H9 (cell line): ENCODE measurements around the gene AATF. TPM values are rescaled to one million over a fixed set of nuclear protein-coding genes. Genes with fewer than 3 reads are reported as not detected.

Experiments
- DNase-seq: peaks from one replicate; pipeline ENCODE4 v3.0.0-alpha.2; 2017
- H2AFZ ChIP-seq: one replicate; pipeline ENCODE4 v1.6.1; 2013; ENCODE audit warnings: mild to moderate bottlenecking, low read length, control low read depth, moderate library complexity
- H2AK5ac ChIP-seq: 2 replicates; pipeline ENCODE4 v1.6.1; 2013; ENCODE audit warnings: low read length, control low read depth, mixed read lengths; ENCODE audit not compliant: insufficient read length
- H2BK120ac ChIP-seq: one replicate; pipeline ENCODE4 v1.6.1; 2013; ENCODE audit warnings: low read depth, mild to moderate bottlenecking, low read length, control low read depth, inconsistent platforms; ENCODE audit not compliant: poor library complexity, severe bottlenecking
- H2BK12ac ChIP-seq: 2 replicates; pipeline ENCODE4 v1.6.1; 2013; ENCODE audit warnings: low read length, control low read depth, mixed read lengths, low read depth; ENCODE audit not compliant: insufficient read length
- H2BK15ac ChIP-seq: 2 replicates; pipeline ENCODE4 v1.6.1; 2013; ENCODE audit warnings: low read depth, low read length, control low read depth
- H2BK20ac ChIP-seq: one replicate; pipeline ENCODE4 v1.6.1; 2013; ENCODE audit warnings: low read depth, mild to moderate bottlenecking, low read length, control low read depth, inconsistent platforms; ENCODE audit not compliant: poor library complexity, severe bottlenecking
- H2BK5ac ChIP-seq: 2 replicates; pipeline ENCODE4 v1.6.1; 2013; ENCODE audit warnings: low read length, control low read depth, mixed read lengths; ENCODE audit not compliant: insufficient read length
- H3K14ac ChIP-seq: 2 replicates; pipeline ENCODE4 v1.6.1; 2013; ENCODE audit warnings: low read length, control low read depth; ENCODE audit not compliant: insufficient read depth
- H3K18ac ChIP-seq: 2 replicates; pipeline ENCODE4 v1.6.1; 2013; ENCODE audit warnings: low read depth, mild to moderate bottlenecking, mixed read lengths, low read length, control low read depth; ENCODE audit not compliant: insufficient read length
- H3K23ac ChIP-seq: 2 replicates; pipeline ENCODE4 v1.6.1; 2013; ENCODE audit warnings: low read length, control low read depth, mixed read lengths, low read depth; ENCODE audit not compliant: insufficient read length
- H3K23me2 ChIP-seq: 2 replicates; pipeline ENCODE4 v1.6.1; 2013; ENCODE audit warnings: low read depth, mild to moderate bottlenecking, mixed read lengths, low read length, control low read depth; ENCODE audit not compliant: insufficient read length, poor library complexity, severe bottlenecking
- H3K27ac ChIP-seq: 2 replicates; pipeline ENCODE4 v1.5.1; 2013; ENCODE audit warnings: low read length, control low read depth, mixed read lengths, low read depth; ENCODE audit not compliant: insufficient read length
- H3K27me3 ChIP-seq: 2 replicates; pipeline ENCODE4 v1.6.1; 2013; ENCODE audit warnings: low read length, control low read depth, inconsistent platforms; ENCODE audit not compliant: insufficient read depth
- H3K4ac ChIP-seq: 2 replicates; pipeline ENCODE4 v1.6.1; 2013; ENCODE audit warnings: low read depth, mild to moderate bottlenecking, control low read depth, inconsistent platforms, low read length, moderate library complexity
- H3K4me1 ChIP-seq: 2 replicates; pipeline ENCODE4 v1.6.1; 2013; ENCODE audit warnings: low read length, control low read depth, inconsistent platforms; ENCODE audit not compliant: insufficient read depth
- H3K4me2 ChIP-seq: 2 replicates; pipeline ENCODE4 v1.6.1; 2013; ENCODE audit warnings: low read length, control low read depth, mixed read lengths; ENCODE audit not compliant: insufficient read length, insufficient read depth
- H3K56ac ChIP-seq: 2 replicates; pipeline ENCODE4 v1.6.1; 2013; ENCODE audit warnings: low read depth, mild to moderate bottlenecking, mixed read lengths, low read length, control low read depth; ENCODE audit not compliant: insufficient read length
- H3K79me1 ChIP-seq: 2 replicates; pipeline ENCODE4 v1.6.1; 2013; ENCODE audit warnings: low read depth, mild to moderate bottlenecking, moderate library complexity, low read length, control low read depth, inconsistent platforms; ENCODE audit not compliant: insufficient read depth, poor library complexity, severe bottlenecking
- H3K79me2 ChIP-seq: 2 replicates; pipeline ENCODE4 v1.6.1; 2013; ENCODE audit warnings: low read length, control low read depth, inconsistent platforms; ENCODE audit not compliant: insufficient read depth
- H3K9ac ChIP-seq: 2 replicates; pipeline ENCODE4 v1.6.1; 2013; ENCODE audit warnings: low read length, control low read depth, mixed read lengths; ENCODE audit not compliant: insufficient read length; ENCODE audit errors: extremely low read depth
- H3K9me3 ChIP-seq: one replicate; pipeline ENCODE4 v1.6.1; 2013; ENCODE audit warnings: low read depth, low read length, inconsistent platforms; ENCODE audit not compliant: control insufficient read depth
- H3T11ph ChIP-seq: one replicate; pipeline ENCODE4 v1.6.1; 2013; ENCODE audit warnings: mild to moderate bottlenecking, low read length, control low read depth, inconsistent platforms
- H4K20me1 ChIP-seq: one replicate; pipeline ENCODE4 v1.6.1; 2013; ENCODE audit not compliant: control insufficient read depth, insufficient read length, insufficient read depth
- H4K5ac ChIP-seq: 2 replicates; pipeline ENCODE4 v1.6.1; 2013; ENCODE audit warnings: low read depth, mild to moderate bottlenecking, mixed read lengths, low read length, control low read depth; ENCODE audit not compliant: insufficient read length
- H4K8ac ChIP-seq: replicated peaks from 2 replicates; pipeline ENCODE4 v1.6.1; 2013; ENCODE audit warnings: low read length, control low read depth, mixed read lengths, low read depth; ENCODE audit not compliant: insufficient read length
- H4K91ac ChIP-seq: 2 replicates; pipeline ENCODE4 v1.6.1; 2013; ENCODE audit warnings: low read depth, mild to moderate bottlenecking, moderate library complexity, mixed read lengths, low read length, control low read depth; ENCODE audit not compliant: insufficient read length
- H3K27ac Mint-ChIP-seq, 3 experiments: 2 replicates in 2 of 3; 3 replicates in 1 of 3; pipeline ENCODE4 v1.8.0; 2020 to 2021; ENCODE audit warnings: mixed read lengths in 3 of 3, mild to moderate bottlenecking in 1 of 3, moderate library complexity in 1 of 3
- H3K27me3 Mint-ChIP-seq: 2 replicates; pipeline ENCODE4 v1.8.0; 2021; ENCODE audit warnings: low read depth, mild to moderate bottlenecking, moderate library complexity, mixed read lengths
- H3K36me3 Mint-ChIP-seq, 3 experiments: 2 replicates in 2 of 3; 3 replicates in 1 of 3; pipeline ENCODE4 v1.8.0; 2020 to 2021; ENCODE audit warnings: low read depth in 3 of 3, mixed read lengths in 3 of 3; ENCODE audit not compliant: insufficient read depth in 1 of 3
- H3K4me1 Mint-ChIP-seq, 2 experiments: 2 replicates each; pipeline ENCODE4 v1.8.0; 2020; ENCODE audit warnings: mixed read lengths in 2 of 2
- H3K4me3 Mint-ChIP-seq, 2 experiments: 2 replicates in 1 of 2; 3 replicates in 1 of 2; pipeline ENCODE4 v1.8.0; 2020 to 2021; ENCODE audit warnings: mild to moderate bottlenecking in 2 of 2, mixed read lengths in 2 of 2, moderate library complexity in 1 of 2
- H3K9me3 Mint-ChIP-seq, 2 experiments: 2 replicates in 1 of 2; 3 replicates in 1 of 2; pipeline ENCODE4 v1.8.0; 2020; ENCODE audit warnings: mild to moderate bottlenecking in 2 of 2, mixed read lengths in 2 of 2, moderate library complexity in 1 of 2
- WGBS: extraction: QIAGEN DNeasy Blood & Tissue Kit; methylation state at CpG from one replicate; pipeline ENCODE4 v1.1.7; 2013; ENCODE audit warnings: missing lambda C conversion rate, low lambda C conversion rate, mixed read lengths; ENCODE audit not compliant: insufficient read length; ENCODE audit errors: extremely low coverage; 5-methylcytosine and 5-hydroxymethylcytosine counted together
- total RNA-seq: library from RNA; stranded (reverse); gene quantifications from 2 replicates; pipeline ENCODE4 v1.2.1, GENCODE V29; 2021
- TF ChIP-seq, protein P1 (sequence below): fragments of 200-600 bp; sonication (generic); conservative IDR thresholded peaks from 3 replicates; pipeline ENCODE4 v1.8.0; 2021; ENCODE audit warnings: antibody characterized with exemption, mild to moderate bottlenecking

Gene AATF
- total RNA-seq, 1 experiment from 2014 or later: 69.6 TPM

DNA sequence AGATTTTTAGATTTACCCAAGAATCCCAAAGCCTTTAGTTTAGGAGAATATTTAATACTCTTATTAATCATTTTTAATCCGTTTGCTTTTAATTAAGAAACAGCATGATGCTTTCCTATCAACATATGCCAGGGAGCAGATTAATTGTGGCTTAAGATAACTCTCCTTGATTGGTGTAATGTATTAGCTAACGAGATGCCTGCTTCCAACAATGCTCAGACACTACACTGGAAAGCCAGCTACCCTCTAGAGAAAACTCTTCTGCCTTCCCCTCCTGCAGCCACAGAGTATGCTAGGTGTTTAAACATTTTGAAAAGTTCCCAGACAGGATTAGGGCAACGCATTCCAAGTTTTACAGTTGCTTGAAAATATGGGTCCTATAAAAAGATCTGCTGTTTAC lies 142.2 kb downstream of the AATF start:
- no peak overlapping the region for H3K4me3 Mint-ChIP-seq
- Histone ChIP-seq H3K27ac (no peak overlapping the region), H3K23ac (no peak overlapping the region), H3K14ac (no peak overlapping the region), H3K18ac (no peak overlapping the region), H4K20me1 (no peaks in the 10 kb centered on the region), H2BK15ac (no peak overlapping the region), H3K4me2 (no peak overlapping the region), H4K5ac (no peak overlapping the region), H4K8ac (no peak overlapping the region), H4K91ac (no peak overlapping the region), H2BK120ac (no peak overlapping the region), H2BK12ac (no peak overlapping the region), H2BK20ac (no peak overlapping the region), H3K9me3 (no peaks in the 10 kb centered on the region), H3K9ac (no peak overlapping the region), H3K23me2 (no peaks in the 10 kb centered on the region), H3K56ac (no peak overlapping the region), H3T11ph (no peak overlapping the region), H2AK5ac (no peak overlapping the region), H3K4ac (no peak overlapping the region), H2AFZ (no peak overlapping the region), H3K4me1 (no peaks in the 10 kb centered on the region), H2BK5ac (no peak overlapping the region), H3K79me1 (no peaks in the 10 kb centered on the region), H3K79me2 (no peaks in the 10 kb centered on the region), H3K27me3 (no peaks in the 10 kb centered on the region)
- no CpG with 5 or more reads among the region's 3 CpGs for WGBS
- no peaks in the 10 kb centered on the region for H3K9me3 Mint-ChIP-seq
- H3K36me3 Mint-ChIP-seq: peaks cover 37 to 71% (median 51%) of the 10 kb centered on the region in 3 experiments; a peak in 6 of 7 replicates
- TF ChIP-seq, protein P1, sequence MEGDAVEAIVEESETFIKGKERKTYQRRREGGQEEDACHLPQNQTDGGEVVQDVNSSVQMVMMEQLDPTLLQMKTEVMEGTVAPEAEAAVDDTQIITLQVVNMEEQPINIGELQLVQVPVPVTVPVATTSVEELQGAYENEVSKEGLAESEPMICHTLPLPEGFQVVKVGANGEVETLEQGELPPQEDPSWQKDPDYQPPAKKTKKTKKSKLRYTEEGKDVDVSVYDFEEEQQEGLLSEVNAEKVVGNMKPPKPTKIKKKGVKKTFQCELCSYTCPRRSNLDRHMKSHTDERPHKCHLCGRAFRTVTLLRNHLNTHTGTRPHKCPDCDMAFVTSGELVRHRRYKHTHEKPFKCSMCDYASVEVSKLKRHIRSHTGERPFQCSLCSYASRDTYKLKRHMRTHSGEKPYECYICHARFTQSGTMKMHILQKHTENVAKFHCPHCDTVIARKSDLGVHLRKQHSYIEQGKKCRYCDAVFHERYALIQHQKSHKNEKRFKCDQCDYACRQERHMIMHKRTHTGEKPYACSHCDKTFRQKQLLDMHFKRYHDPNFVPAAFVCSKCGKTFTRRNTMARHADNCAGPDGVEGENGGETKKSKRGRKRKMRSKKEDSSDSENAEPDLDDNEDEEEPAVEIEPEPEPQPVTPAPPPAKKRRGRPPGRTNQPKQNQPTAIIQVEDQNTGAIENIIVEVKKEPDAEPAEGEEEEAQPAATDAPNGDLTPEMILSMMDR: no peak
- peak overlapping the region in 1 of 3 experiments; percentile 83; a peak in 2 of 7 replicates for H3K27ac Mint-ChIP-seq
- peaks cover 10 to 12% of the 10 kb centered on the region in 2 experiments for H3K4me1 Mint-ChIP-seq
- no peaks in the 10 kb centered on the region for H3K27me3 Mint-ChIP-seq
- DNase-seq: no peak
